ENCODE data around the gene TXNDC5.

DNA sequence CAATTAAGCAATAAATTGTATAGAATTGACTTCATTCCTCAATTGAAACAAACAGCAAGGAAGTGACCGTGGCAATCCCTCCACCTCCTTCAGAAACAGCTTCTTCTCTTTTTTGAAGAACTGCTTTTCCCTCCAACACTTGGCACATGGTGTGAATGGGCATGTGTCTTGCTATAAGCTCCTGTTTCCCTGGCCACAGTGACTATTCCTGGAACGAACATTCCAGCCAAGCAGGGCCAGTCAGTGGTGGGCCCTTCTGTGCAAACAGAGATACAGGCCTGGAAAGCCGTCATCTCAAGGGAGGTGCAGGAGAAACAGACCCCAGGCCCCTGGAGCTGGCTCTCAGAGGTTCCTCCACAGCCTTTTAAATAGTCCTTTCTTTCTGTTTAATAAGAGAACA is 6.9 kb downstream of the TXNDC5 start:
- TF ChIP-seq, protein P1, sequence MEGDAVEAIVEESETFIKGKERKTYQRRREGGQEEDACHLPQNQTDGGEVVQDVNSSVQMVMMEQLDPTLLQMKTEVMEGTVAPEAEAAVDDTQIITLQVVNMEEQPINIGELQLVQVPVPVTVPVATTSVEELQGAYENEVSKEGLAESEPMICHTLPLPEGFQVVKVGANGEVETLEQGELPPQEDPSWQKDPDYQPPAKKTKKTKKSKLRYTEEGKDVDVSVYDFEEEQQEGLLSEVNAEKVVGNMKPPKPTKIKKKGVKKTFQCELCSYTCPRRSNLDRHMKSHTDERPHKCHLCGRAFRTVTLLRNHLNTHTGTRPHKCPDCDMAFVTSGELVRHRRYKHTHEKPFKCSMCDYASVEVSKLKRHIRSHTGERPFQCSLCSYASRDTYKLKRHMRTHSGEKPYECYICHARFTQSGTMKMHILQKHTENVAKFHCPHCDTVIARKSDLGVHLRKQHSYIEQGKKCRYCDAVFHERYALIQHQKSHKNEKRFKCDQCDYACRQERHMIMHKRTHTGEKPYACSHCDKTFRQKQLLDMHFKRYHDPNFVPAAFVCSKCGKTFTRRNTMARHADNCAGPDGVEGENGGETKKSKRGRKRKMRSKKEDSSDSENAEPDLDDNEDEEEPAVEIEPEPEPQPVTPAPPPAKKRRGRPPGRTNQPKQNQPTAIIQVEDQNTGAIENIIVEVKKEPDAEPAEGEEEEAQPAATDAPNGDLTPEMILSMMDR (IDR thresholded peaks at IDR 0.05; ENCODE audit: low read length): no peak
- TF ChIP-seq EZH2 (IDR thresholded peaks at IDR 0.05; ENCODE audit: borderline replicate concordance, low read length): no peak

All from OCI-LY1 (cell line).